Neural crest cell (in vitro differentiated cells): ENCODE results near the gene EVA1B. TPM values are rescaled to one million over a fixed set of nuclear protein-coding genes. Genes with fewer than 3 reads are reported as not detected.

Source experiments
- DNase-seq: peaks from one replicate; pipeline ENCODE4 v3.0.0; 2021; ENCODE audit warnings: low read depth, mixed read lengths, low spot score
- H3K27ac Mint-ChIP-seq: one replicate; pipeline ENCODE4 v1.8.0; 2021; ENCODE audit warnings: mild to moderate bottlenecking, mixed read lengths; ENCODE audit not compliant: unreplicated experiment
- H3K27me3 Mint-ChIP-seq: 2 replicates; pipeline ENCODE4 v1.8.0; 2021; ENCODE audit warnings: low read depth, mild to moderate bottlenecking, mixed read lengths
- H3K36me3 Mint-ChIP-seq: 2 replicates; pipeline ENCODE4 v1.8.0; 2021; ENCODE audit warnings: low read depth, mild to moderate bottlenecking, mixed read lengths
- H3K4me1 Mint-ChIP-seq: 2 replicates; pipeline ENCODE4 v1.8.0; 2021; ENCODE audit warnings: mixed read lengths
- H3K4me3 Mint-ChIP-seq: one replicate; pipeline ENCODE4 v1.8.0; 2021; ENCODE audit warnings: mild to moderate bottlenecking, mixed read lengths
- H3K9me3 Mint-ChIP-seq: 2 replicates; pipeline ENCODE4 v1.8.0; 2021; ENCODE audit warnings: mixed read lengths
- total RNA-seq: library from RNA; stranded (reverse); gene quantifications from 2 replicates; pipeline ENCODE4 v1.2.1, GENCODE V29; 2021
- TF ChIP-seq, protein P1 (sequence below): fragments of 200-600 bp; sonication (generic); conservative IDR thresholded peaks from 2 replicates; pipeline ENCODE4 v1.5.0; 2021; ENCODE audit warnings: antibody characterized with exemption, mild to moderate bottlenecking

EVA1B gene
- total RNA-seq, 1 donor from 2014 or later, result 28.5 TPM

DNA sequence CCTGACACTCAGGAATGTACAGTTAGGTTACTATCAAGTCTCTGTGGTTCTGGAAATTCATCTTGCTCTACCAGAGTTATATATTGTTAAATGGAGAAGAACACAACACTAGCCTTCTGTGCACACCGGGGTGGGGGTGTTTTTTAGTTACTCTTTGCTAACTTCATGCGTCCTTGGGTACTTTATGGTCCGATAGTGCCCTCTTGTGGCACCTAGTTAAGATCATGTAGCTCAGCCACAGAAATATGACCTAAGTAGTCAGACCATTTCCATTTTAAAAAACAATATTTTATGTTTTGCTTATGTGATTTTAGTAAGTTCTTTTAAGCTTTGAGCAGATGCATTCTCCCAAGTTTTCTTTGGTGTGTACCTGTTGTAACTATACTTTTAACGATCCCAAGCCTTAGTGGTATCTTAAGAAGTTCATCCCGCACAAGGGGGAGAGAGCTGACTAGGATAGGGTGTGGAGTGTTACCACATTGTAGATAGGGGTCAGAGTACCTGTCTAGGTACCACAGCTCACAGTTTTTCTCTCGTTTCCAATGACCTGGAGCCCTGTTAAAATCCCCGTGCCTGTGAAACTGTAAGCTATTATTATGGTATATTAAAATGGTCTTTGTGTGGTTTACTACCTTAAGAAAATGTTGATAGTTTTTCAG is 37.9 kb downstream of the EVA1B start:
- TF ChIP-seq, protein P1, sequence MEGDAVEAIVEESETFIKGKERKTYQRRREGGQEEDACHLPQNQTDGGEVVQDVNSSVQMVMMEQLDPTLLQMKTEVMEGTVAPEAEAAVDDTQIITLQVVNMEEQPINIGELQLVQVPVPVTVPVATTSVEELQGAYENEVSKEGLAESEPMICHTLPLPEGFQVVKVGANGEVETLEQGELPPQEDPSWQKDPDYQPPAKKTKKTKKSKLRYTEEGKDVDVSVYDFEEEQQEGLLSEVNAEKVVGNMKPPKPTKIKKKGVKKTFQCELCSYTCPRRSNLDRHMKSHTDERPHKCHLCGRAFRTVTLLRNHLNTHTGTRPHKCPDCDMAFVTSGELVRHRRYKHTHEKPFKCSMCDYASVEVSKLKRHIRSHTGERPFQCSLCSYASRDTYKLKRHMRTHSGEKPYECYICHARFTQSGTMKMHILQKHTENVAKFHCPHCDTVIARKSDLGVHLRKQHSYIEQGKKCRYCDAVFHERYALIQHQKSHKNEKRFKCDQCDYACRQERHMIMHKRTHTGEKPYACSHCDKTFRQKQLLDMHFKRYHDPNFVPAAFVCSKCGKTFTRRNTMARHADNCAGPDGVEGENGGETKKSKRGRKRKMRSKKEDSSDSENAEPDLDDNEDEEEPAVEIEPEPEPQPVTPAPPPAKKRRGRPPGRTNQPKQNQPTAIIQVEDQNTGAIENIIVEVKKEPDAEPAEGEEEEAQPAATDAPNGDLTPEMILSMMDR, result peak; percentile 88
- no peak overlapping the region for H3K27ac Mint-ChIP-seq

DNA sequence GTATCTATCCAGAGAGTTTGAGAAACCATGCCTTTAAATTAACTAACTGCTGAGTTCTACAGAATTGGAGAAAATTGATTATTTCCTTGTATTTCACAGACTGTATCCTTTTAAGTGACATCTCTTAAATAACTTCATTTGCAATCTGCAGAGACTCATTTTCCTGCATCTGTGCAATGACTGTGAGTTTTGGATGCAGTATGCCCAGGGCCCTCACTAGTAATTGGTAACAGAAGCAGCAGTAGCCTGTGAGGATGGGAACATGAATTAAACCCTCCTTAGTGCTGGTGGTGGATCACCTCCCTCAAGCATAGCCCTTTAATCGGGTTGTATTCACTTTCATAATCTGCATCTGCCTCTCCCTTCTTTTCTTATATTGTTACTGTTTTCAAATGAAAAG is 38.9 kb downstream of the EVA1B start:
- no peak overlapping the region for H3K27ac Mint-ChIP-seq
- no peak overlapping the region for H3K4me3 Mint-ChIP-seq
- H3K36me3 Mint-ChIP-seq, result peaks cover 14% of the 10 kb centered on the region
- TF ChIP-seq, protein P1, result no peak
- no peak for DNase-seq
- no peaks in the 10 kb centered on the region for H3K9me3 Mint-ChIP-seq
- no peaks in the 10 kb centered on the region for H3K4me1 Mint-ChIP-seq
- no peaks in the 10 kb centered on the region for H3K27me3 Mint-ChIP-seq

More for the DNA sequence above, 37.9 kb downstream of the EVA1B start:
- Mint-ChIP-seq H3K4me1 (no peaks in the 10 kb centered on the region), H3K36me3 (peaks cover 14% of the 10 kb centered on the region), H3K27me3 (no peaks in the 10 kb centered on the region), H3K9me3 (no peaks in the 10 kb centered on the region), H3K4me3 (no peak overlapping the region)
- DNase-seq, result peak; percentile 60

DNA sequence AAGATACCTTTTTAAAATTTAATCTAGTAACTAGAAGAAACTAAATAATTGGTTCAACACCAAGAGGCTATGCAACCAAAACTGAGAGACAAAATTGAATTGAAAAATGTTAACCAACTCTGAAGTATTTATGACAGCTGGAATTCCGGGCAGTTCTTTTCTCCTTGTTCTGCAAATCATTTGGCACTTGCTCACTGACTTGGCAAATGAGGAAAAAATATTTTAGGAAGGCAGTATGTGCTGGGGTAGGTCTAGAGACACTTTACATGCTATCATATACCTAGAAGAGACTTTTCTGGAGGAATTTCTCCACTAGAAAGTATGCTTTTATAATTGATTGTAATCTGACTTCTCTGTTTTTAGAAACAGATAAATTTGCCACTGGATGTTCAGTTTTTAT is 39.4 kb downstream of the EVA1B start:
- H3K27ac Mint-ChIP-seq, result no peak overlapping the region
- peaks cover 12% of the 10 kb centered on the region for H3K36me3 Mint-ChIP-seq
- H3K9me3 Mint-ChIP-seq, result no peaks in the 10 kb centered on the region
- DNase-seq, result no peak
- H3K27me3 Mint-ChIP-seq, result no peaks in the 10 kb centered on the region
- H3K4me1 Mint-ChIP-seq, result no peaks in the 10 kb centered on the region
- TF ChIP-seq, protein P1, result no peak
- no peak overlapping the region for H3K4me3 Mint-ChIP-seq

DNA sequence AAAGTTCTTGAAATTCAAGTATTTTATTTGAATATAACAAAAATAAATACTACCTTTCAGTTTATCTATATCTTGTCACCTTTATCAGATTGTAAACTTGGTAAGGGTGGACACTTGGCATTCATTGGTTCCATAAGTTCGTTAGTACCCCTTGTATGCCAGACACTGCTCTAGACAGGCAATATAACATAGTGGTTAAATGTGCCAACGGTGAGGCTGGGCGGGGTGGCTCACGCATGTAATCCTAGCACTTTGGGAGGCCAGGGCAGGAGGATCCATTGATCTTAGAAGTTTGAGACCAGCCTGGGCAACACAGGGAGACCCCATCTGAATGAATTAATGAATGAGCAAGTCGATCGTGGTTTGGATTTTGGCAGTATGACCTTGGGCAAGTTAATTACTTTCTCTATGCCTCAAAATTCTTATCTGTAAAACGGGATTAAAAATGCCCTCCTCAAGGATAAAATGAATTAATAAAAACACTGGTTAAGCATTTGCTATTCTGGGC is 43.6 kb downstream of the EVA1B start:
- DNase-seq, result no peak
- Mint-ChIP-seq H3K4me3 (no peak overlapping the region), H3K27ac (peak overlapping the region; percentile 29), H3K4me1 (no peaks in the 10 kb centered on the region), H3K9me3 (no peaks in the 10 kb centered on the region), H3K27me3 (no peaks in the 10 kb centered on the region), H3K36me3 (peaks cover 4% of the 10 kb centered on the region)
- TF ChIP-seq, protein P1, result no peak

DNA sequence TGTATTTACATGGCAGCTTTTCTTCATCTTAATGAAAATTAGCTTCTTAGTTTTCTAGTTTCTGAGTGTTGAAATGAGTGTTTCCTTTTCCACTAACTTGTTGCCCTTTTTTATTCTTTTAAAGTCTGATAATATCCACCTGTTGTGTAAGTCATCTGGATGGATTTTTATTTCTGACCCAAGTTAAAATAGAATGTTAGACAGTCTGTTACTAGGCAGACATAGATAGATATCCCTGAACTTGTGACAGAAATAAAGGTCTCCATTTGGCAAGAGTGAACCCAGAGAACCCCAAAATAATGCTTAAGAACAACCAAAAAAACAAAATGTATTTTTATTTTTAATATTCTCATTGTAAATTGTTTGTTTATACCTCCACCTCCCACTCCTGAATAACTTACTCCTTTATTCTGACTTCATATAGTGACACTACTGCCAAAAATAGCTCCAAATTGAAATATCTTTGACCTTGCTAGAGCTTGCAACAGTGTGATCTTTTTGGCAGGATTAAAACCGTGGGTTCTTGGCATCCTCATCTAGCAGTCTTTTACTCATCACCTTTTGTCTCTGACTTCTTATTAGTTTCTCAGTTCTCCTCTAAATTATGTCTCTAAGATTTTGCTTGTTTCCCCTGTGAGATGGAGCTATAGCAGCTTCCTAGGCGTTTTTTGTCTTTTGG is 44.2 kb downstream of the EVA1B start:
- TF ChIP-seq, protein P1, result no peak
- H3K9me3 Mint-ChIP-seq, result no peaks in the 10 kb centered on the region
- H3K4me3 Mint-ChIP-seq, result no peak overlapping the region
- no peak for DNase-seq
- H3K4me1 Mint-ChIP-seq, result no peaks in the 10 kb centered on the region
- H3K27me3 Mint-ChIP-seq, result no peaks in the 10 kb centered on the region
- peaks cover 4% of the 10 kb centered on the region for H3K36me3 Mint-ChIP-seq
- no peak overlapping the region for H3K27ac Mint-ChIP-seq
